ENCODE measurements around the gene TRIM7. TPM values are rescaled to one million over a fixed set of nuclear protein-coding genes. Genes with fewer than 3 reads are reported as not detected.

TRIM7 gene
- total and polyA plus RNA-seq, 2 experiments from 2014 or later = 3.1 to 6.8 TPM

- H3K79me2 ChIP-seq (ENCODE audit: insufficient read depth) = peaks cover 16% of the 10 kb centered on the region
- H3K9me3 ChIP-seq (ENCODE audit: low read depth) = no peaks in the 10 kb centered on the region
- no peak overlapping the region for H3K4me3 ChIP-seq
- H3K9ac ChIP-seq = no peak overlapping the region
- DNase-seq = no peak
- 0 out of 2 replicates have a peak, but pooled peaks cover 11% of the 10 kb centered on the region for H3K4me1 ChIP-seq (ENCODE audit: insufficient read depth)
- in situ Hi-C loops (cut with MboI) = no loop called here
- H3K27ac ChIP-seq = no peak overlapping the region
- H3K9me2 ChIP-seq (ENCODE audit: insufficient read depth) = no peaks in the 10 kb centered on the region
- no peaks in the 10 kb centered on the region for H4K20me1 ChIP-seq (ENCODE audit: insufficient read depth)
- no peak overlapping the region for H2AFZ ChIP-seq
- H3F3A ChIP-seq (ENCODE audit: insufficient read depth) = peaks cover 31% of the 10 kb centered on the region
- H3K36me3 ChIP-seq (ENCODE audit: low read depth) = no peaks in the 10 kb centered on the region
- 91 to 94% methylated on average over 10 of the region's 10 CpGs for WGBS, 2 experiments (ENCODE audit: low coverage in 1 of 2, low lambda C conversion rate in 2 of 2, missing lambda C conversion rate in 2 of 2)
- TF ChIP-seq EZH2phosphoT487 (IDR thresholded peaks at IDR 0.05; ENCODE audit: insufficient read depth, low read depth) = no peak
- no peak for TF ChIP-seq EZH2 (IDR thresholded peaks at IDR 0.05; ENCODE audit: insufficient read depth, poor library complexity, severe bottlenecking)
- H3K27me3 ChIP-seq (replicated peaks; ENCODE audit: insufficient read depth) = no peaks in the 10 kb centered on the region
- H3K4me2 ChIP-seq (ENCODE audit: unreplicated experiment) = no peak overlapping the region
These were observed 15.2 kb upstream of the TRIM7 start for GRCh38 chr5:181220178-181220515.

- in situ Hi-C loops (cut with MboI) = no loop called here
- 63 to 67% methylated on average over 49 of the region's 49 CpGs for WGBS, 2 experiments (ENCODE audit: low coverage in 1 of 2, low lambda C conversion rate in 2 of 2, missing lambda C conversion rate in 2 of 2)
These were observed 14.5 kb upstream of the TRIM7 start for GRCh38 chr5:181219262-181220177.

GRCh38 chr5:181218795-181219124, 13.8 kb upstream of the TRIM7 start:
- Histone ChIP-seq H3K9me3 (ENCODE audit: low read depth) (no peaks in the 10 kb centered on the region), H3K79me2 (ENCODE audit: insufficient read depth) (peaks cover 3% of the 10 kb centered on the region), H3K36me3 (ENCODE audit: low read depth) (no peaks in the 10 kb centered on the region), H3F3A (ENCODE audit: insufficient read depth) (peaks cover 31% of the 10 kb centered on the region), H3K9ac (peak overlapping the region; percentile 38), H3K9me2 (ENCODE audit: insufficient read depth) (no peaks in the 10 kb centered on the region), H3K4me1 (ENCODE audit: insufficient read depth) (no peaks in the 10 kb centered on the region), H3K4me2 (ENCODE audit: unreplicated experiment) (peak overlapping the region; percentile 49), H2AFZ (peak overlapping the region; percentile 76), H3K27ac (peak overlapping the region; percentile 47), H3K4me3 (peak overlapping the region; percentile 68), H3K27me3 (replicated peaks; ENCODE audit: insufficient read depth) (no peaks in the 10 kb centered on the region), H4K20me1 (ENCODE audit: insufficient read depth) (no peaks in the 10 kb centered on the region)
- peak; percentile 61 for DNase-seq
- in situ Hi-C loops (cut with MboI) = no loop called here
- WGBS, 2 experiments (ENCODE audit: low coverage in 1 of 2, low lambda C conversion rate in 2 of 2, missing lambda C conversion rate in 2 of 2) = 3% methylated on average over 10 of the region's 10 CpGs
- no peak for TF ChIP-seq EZH2 (IDR thresholded peaks at IDR 0.05; ENCODE audit: insufficient read depth, poor library complexity, severe bottlenecking)
- no peak for TF ChIP-seq EZH2phosphoT487 (IDR thresholded peaks at IDR 0.05; ENCODE audit: insufficient read depth, low read depth)

More at GRCh38 chr5:181219262-181220177, 14.5 kb upstream of the TRIM7 start:
- H3F3A ChIP-seq (ENCODE audit: insufficient read depth) = peaks cover 31% of the 10 kb centered on the region
- no peak overlapping the region for H3K9ac ChIP-seq
- H3K27me3 ChIP-seq (replicated peaks; ENCODE audit: insufficient read depth) = no peaks in the 10 kb centered on the region
- no peaks in the 10 kb centered on the region for H3K36me3 ChIP-seq (ENCODE audit: low read depth)
- no peak for DNase-seq
- H3K9me3 ChIP-seq (ENCODE audit: low read depth) = no peaks in the 10 kb centered on the region
- H3K9me2 ChIP-seq (ENCODE audit: insufficient read depth) = no peaks in the 10 kb centered on the region
- H3K79me2 ChIP-seq (ENCODE audit: insufficient read depth) = peaks cover 10% of the 10 kb centered on the region
- no peaks in the 10 kb centered on the region for H4K20me1 ChIP-seq (ENCODE audit: insufficient read depth)
- TF ChIP-seq EZH2 (IDR thresholded peaks at IDR 0.05; ENCODE audit: insufficient read depth, poor library complexity, severe bottlenecking) (no peak), EZH2phosphoT487 (IDR thresholded peaks at IDR 0.05; ENCODE audit: insufficient read depth, low read depth) (no peak)
- H3K4me3 ChIP-seq = no peak overlapping the region
- H3K4me2 ChIP-seq (ENCODE audit: unreplicated experiment) = no peak overlapping the region
- H3K27ac ChIP-seq = no peak overlapping the region
- no peak overlapping the region for H2AFZ ChIP-seq
- H3K4me1 ChIP-seq (ENCODE audit: insufficient read depth) = 0 out of 2 replicates have a peak, but pooled peaks cover 5% of the 10 kb centered on the region

- in situ Hi-C loops (cut with MboI) = no loop called here
- no peak for DNase-seq
- no peaks in the 10 kb centered on the region for H3K9me2 ChIP-seq (ENCODE audit: insufficient read depth)
- no peaks in the 10 kb centered on the region for H3K27me3 ChIP-seq (replicated peaks; ENCODE audit: insufficient read depth)
- peaks cover 30% of the 10 kb centered on the region for H3F3A ChIP-seq (ENCODE audit: insufficient read depth)
- peak overlapping the region; percentile 69 for H2AFZ ChIP-seq
- peak overlapping the region; percentile 19; the same call in 1 of the 2 replicates for H3K27ac ChIP-seq
- H3K9me3 ChIP-seq (ENCODE audit: low read depth) = no peaks in the 10 kb centered on the region
- H3K4me1 ChIP-seq (ENCODE audit: insufficient read depth) = no peaks in the 10 kb centered on the region
- peak overlapping the region; percentile 52 for H3K4me3 ChIP-seq
- WGBS, 2 experiments (ENCODE audit: low coverage in 1 of 2, low lambda C conversion rate in 2 of 2, missing lambda C conversion rate in 2 of 2) = 11 to 15% methylated on average over 13 of the region's 13 CpGs
- no peaks in the 10 kb centered on the region for H4K20me1 ChIP-seq (ENCODE audit: insufficient read depth)
- H3K4me2 ChIP-seq (ENCODE audit: unreplicated experiment) = peak overlapping the region; percentile 41
- H3K79me2 ChIP-seq (ENCODE audit: insufficient read depth) = no peaks in the 10 kb centered on the region
- H3K36me3 ChIP-seq (ENCODE audit: low read depth) = no peaks in the 10 kb centered on the region
- H3K9ac ChIP-seq = no peak overlapping the region
- TF ChIP-seq EZH2phosphoT487 (IDR thresholded peaks at IDR 0.05; ENCODE audit: insufficient read depth, low read depth) (no peak), EZH2 (IDR thresholded peaks at IDR 0.05; ENCODE audit: insufficient read depth, poor library complexity, severe bottlenecking) (no peak)
These were observed 12.7 kb upstream of the TRIM7 start for GRCh38 chr5:181217803-181218062.
